HEK293T (cell line): ENCODE data around the gene LRG1.

Source experiments
- BHLHE40 ChIP-seq: fragments of 450-650 bp; IDR thresholded peaks from 2 replicates; pipeline ENCODE4 v1.6.1; 2016; ENCODE audit warnings: mild to moderate bottlenecking, moderate library complexity, borderline replicate concordance
- FOXK2 ChIP-seq: fragments of 450-650 bp; IDR thresholded peaks from 2 replicates; pipeline ENCODE4 v1.6.1; 2016; ENCODE audit warnings: mild to moderate bottlenecking
- FOXM1 ChIP-seq: fragments of 450-650 bp; IDR thresholded peaks from 2 replicates; pipeline ENCODE4 v1.6.1; 2017; ENCODE audit warnings: mild to moderate bottlenecking, borderline replicate concordance
- LEF1 ChIP-seq: fragments of 450-650 bp; IDR thresholded peaks from 2 replicates; pipeline ENCODE4 v1.6.1; 2017; ENCODE audit warnings: mild to moderate bottlenecking, borderline replicate concordance
- PKNOX1 ChIP-seq: fragments of 450-650 bp; IDR thresholded peaks from 2 replicates; pipeline ENCODE4 v1.6.1; 2016
- SP1 ChIP-seq: fragments of 450-650 bp; IDR thresholded peaks from 2 replicates; pipeline ENCODE4 v1.6.1; 2017
- SUZ12 ChIP-seq: fragments of 450-650 bp; IDR thresholded peaks from 2 replicates; pipeline ENCODE4 v1.6.1; 2016; ENCODE audit warnings: mild to moderate bottlenecking
- TARDBP ChIP-seq: fragments of 450-650 bp; IDR thresholded peaks from 2 replicates; pipeline ENCODE4 v1.6.1; 2016
- ZNF384 ChIP-seq: fragments of 450-650 bp; IDR thresholded peaks from 2 replicates; pipeline ENCODE4 v1.6.1; 2016

- TF ChIP-seq ZNF384 (no peak), LEF1 (no peak), PKNOX1 (no peak), FOXK2 (no peak), FOXM1 (no peak), TARDBP (no peak), BHLHE40 (no peak), SUZ12 (no peak), SP1 (no peak)
These were observed 21.3 kb downstream of the LRG1 start, which contains the start of gene PLIN4 for GRCh38 chr19:4518345-4519171.
